ENCODE data around the gene ARRB1. TPM values are rescaled to one million over a fixed set of nuclear protein-coding genes. Genes with fewer than 3 reads are reported as not detected.

ARRB1 gene
- polyA plus RNA-seq, 1 experiment, result 36.9 TPM

DNA sequence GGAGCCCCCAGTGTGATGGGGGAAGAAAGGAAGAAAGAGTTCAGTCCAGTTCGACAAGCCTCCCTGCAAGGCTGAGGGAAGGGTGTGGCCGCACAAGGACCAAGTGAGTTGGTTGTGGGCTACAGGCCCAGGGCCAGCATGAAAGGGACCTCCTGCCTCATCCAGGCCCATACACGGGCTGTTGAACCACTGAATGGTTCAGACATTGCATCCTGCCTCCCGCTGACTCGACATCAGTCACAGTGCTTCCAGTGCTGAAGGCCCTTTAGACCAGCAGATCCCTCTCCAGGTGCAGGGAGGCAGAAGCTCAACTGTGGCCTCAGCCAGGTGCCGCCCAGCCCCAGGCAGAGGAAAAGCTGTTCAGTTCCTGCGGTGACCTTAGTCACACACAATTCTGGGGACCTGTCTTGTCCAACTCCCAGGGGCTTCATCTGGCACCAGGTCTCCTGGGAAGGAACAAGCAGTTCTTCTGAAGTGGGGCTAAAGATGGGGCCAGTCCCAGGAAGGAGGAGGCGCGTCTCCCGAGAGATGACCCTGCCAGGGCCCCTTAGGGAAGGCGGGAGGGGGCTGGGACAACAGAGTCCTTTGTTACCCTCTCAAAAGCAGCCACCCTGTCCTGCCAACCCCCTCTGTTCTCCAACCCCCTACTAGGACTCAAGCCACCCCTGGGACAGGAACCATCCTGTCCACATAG lies 6.6 kb downstream of the ARRB1 start:
- CTCF ChIA-PET, result no interaction called here
- Histone ChIP-seq H3K4me3 (ENCODE audit: low read depth, low read length) (no peak overlapping the region), H3K27me3 (ENCODE audit: control insufficient read depth, insufficient read depth, low read length) (no peaks in the 10 kb centered on the region), H3K27ac (ENCODE audit: low read depth, low read length) (no peak overlapping the region), H3K9me3 (ENCODE audit: control insufficient read depth, insufficient read depth, low read length) (no peaks in the 10 kb centered on the region)
- POLR2A ChIA-PET, result no interaction called here
- DNase-seq (ENCODE audit: low read depth, low spot score), result no peak
- TF ChIP-seq, protein P1, sequence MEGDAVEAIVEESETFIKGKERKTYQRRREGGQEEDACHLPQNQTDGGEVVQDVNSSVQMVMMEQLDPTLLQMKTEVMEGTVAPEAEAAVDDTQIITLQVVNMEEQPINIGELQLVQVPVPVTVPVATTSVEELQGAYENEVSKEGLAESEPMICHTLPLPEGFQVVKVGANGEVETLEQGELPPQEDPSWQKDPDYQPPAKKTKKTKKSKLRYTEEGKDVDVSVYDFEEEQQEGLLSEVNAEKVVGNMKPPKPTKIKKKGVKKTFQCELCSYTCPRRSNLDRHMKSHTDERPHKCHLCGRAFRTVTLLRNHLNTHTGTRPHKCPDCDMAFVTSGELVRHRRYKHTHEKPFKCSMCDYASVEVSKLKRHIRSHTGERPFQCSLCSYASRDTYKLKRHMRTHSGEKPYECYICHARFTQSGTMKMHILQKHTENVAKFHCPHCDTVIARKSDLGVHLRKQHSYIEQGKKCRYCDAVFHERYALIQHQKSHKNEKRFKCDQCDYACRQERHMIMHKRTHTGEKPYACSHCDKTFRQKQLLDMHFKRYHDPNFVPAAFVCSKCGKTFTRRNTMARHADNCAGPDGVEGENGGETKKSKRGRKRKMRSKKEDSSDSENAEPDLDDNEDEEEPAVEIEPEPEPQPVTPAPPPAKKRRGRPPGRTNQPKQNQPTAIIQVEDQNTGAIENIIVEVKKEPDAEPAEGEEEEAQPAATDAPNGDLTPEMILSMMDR (IDR thresholded peaks at IDR 0.05; ENCODE audit: low read depth, low read length), result no peak

DNA sequence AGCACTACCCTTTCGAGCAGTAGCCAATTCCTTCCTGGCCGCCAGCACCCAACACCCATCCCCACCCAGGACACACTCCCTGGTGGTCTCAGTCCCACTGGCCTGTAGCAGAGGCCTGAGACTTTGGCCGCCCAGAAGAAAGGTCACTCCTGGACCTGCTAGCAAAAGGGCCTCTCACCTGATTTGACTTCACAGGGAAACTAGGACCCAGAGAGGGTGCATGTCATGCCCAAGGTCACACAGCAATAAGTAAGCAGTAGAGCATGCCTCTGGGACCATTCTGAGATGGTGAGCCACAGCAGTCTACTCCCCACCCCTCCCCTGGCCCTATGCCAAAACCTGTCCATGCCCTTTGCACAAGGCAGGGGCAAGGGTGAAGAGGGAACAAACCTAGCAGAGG lies 7.3 kb downstream of the ARRB1 start:
- H3K27me3 ChIP-seq (ENCODE audit: control insufficient read depth, insufficient read depth, low read length), result no peaks in the 10 kb centered on the region
- TF ChIP-seq, protein P1 (IDR thresholded peaks at IDR 0.05; ENCODE audit: low read depth, low read length), result no peak
- no peak for DNase-seq (ENCODE audit: low read depth, low spot score)
- no peak overlapping the region for H3K4me3 ChIP-seq (ENCODE audit: low read depth, low read length)
- H3K27ac ChIP-seq (ENCODE audit: low read depth, low read length), result no peak overlapping the region
- POLR2A ChIA-PET, result no interaction called here
- H3K9me3 ChIP-seq (ENCODE audit: control insufficient read depth, insufficient read depth, low read length), result no peaks in the 10 kb centered on the region
- CTCF ChIA-PET, result no interaction called here

DNA sequence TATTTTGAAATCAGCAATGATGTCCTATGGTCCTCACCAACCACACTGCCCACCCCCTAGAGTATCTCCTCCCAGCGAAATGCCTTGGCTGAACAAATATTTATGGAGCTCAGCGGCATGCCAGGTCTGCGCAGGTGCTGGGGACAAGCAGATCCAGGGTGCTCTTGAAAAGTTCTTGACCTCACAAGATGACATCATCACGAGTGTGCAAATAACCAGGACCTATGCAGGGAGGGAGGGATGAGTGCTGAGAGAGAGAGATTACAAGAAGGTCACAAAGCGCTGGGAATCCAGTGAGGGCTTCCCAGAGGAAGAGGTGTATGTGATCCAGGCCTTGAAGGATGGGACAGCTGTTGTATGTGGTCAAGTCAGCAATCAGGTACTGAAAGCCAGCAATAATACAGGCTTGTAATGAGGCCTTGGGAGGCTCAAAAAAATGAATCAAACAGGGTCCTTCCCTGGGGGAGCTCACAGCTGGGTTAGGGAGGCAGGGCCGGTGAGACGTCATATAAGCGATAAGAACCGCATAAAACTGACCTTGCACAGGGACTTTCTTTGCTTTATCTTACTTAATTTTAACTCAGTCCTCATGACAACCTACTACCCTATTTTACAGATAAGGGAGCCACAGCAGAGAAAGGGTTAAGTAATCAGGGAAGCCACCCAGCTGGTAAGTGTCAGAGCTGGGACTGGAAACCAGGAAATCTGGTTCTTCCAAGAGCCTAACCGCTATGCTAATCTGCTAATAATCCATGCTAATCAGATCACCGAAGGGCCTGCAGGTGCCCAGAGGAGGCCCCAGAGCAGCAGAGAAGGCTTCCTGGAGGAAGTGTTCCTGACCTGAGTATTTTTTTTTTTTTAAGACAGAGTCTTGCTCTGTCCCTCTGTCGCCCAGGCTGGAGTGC lies 8.2 kb downstream of the ARRB1 start:
- no peak overlapping the region for H3K4me3 ChIP-seq (ENCODE audit: low read depth, low read length)
- ChIA-PET CTCF (interaction anchor here (1.0 kb wide), 1 partner anchor 42 kb away, joined by 4 read pairs; no protein-coding TSS in a partner anchor), POLR2A (interaction anchor here (1.5 kb wide), 1 partner anchor 13 kb away, joined by 4 read pairs; no protein-coding TSS in a partner anchor)
- H3K27me3 ChIP-seq (ENCODE audit: control insufficient read depth, insufficient read depth, low read length), result no peaks in the 10 kb centered on the region
- TF ChIP-seq, protein P1 (IDR thresholded peaks at IDR 0.05; ENCODE audit: low read depth, low read length), result no peak
- no peak overlapping the region for H3K27ac ChIP-seq (ENCODE audit: low read depth, low read length)
- H3K9me3 ChIP-seq (ENCODE audit: control insufficient read depth, insufficient read depth, low read length), result no peaks in the 10 kb centered on the region
- no peak for DNase-seq (ENCODE audit: low read depth, low spot score)

DNA sequence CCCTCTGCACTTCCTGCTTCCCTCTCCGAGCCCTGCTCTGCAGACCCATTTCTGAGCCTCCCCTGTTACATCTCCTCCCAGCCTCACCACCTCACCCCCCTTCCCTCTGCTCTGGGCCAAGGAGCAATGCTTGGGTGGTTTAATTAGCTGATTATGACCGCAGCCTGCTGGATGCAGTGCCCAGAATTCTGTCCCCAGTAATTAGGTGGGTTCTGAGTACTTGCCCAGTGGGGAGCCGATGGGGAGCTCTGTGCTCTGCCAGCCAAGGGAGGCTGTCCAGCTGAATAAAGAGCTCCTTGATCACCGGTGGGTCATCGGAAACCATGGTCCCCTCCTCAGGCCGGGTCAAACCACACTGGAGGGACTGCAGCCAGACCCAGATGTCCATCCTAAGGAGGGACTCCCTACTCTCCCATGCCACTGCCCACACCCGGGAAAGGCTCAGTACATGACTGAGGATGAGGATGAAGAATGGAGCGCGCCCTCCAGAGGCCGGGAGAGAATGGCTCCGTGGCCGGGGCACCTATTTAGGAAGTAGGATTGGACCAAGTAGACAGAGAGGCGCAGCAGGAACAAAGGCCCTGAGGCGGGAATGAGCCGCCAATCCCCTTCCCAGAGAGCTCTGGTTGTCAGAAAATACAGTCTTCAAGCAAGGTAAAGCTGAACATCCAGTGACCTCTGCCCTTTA lies 9.1 kb downstream of the ARRB1 start:
- POLR2A ChIA-PET, result interaction anchor here (1.5 kb wide), 1 partner anchor 12 kb away, joined by 4 read pairs; no protein-coding TSS in a partner anchor
- no peak for DNase-seq (ENCODE audit: low read depth, low spot score)
- Histone ChIP-seq H3K4me3 (ENCODE audit: low read depth, low read length) (no peak overlapping the region), H3K27me3 (ENCODE audit: control insufficient read depth, insufficient read depth, low read length) (no peaks in the 10 kb centered on the region), H3K27ac (ENCODE audit: low read depth, low read length) (peak overlapping the region; percentile 11), H3K9me3 (ENCODE audit: control insufficient read depth, insufficient read depth, low read length) (no peaks in the 10 kb centered on the region)
- TF ChIP-seq, protein P1 (IDR thresholded peaks at IDR 0.05; ENCODE audit: low read depth, low read length), result no peak
- CTCF ChIA-PET, result interaction anchor here (1.0 kb wide), 1 partner anchor 43 kb away, joined by 4 read pairs; no protein-coding TSS in a partner anchor

All from AG04450 (cell line).